GM12878 (cell line): ENCODE measurements around the gene JAML. TPM values are rescaled to one million over a fixed set of nuclear protein-coding genes. Genes with fewer than 3 reads are reported as not detected.
A peak's percentile ranks its signal among the peaks of the same experiment; 100 is the strongest.

ENCODE experiments used
- ASH2L ChIP-seq: fragments of 300-600, 200-600 bp; sonication (generic); IDR thresholded peaks from 2 replicates; pipeline ENCODE4 v1.6.1; 2017; ENCODE audit warnings: low read depth, mild to moderate bottlenecking, borderline replicate concordance
- BHLHE40 ChIP-seq, 2 experiments: fragments of 450-650 bp in 1 of 2; IDR thresholded peaks; 2 replicates each; pipeline ENCODE4 v1.6.1; 2011 to 2017; ENCODE audit warnings: low read depth in 2 of 2, borderline replicate concordance in 1 of 2, improper control_type of control experiment in 1 of 2, low read length in 1 of 2, mild to moderate bottlenecking in 1 of 2
- CBFB ChIP-seq: IDR thresholded peaks from 2 replicates; pipeline ENCODE4 v1.6.1; 2016; ENCODE audit warnings: antibody characterized with exemption, low read depth
- CBX5 ChIP-seq: sonication (generic); IDR thresholded peaks from 2 replicates; pipeline ENCODE4 v1.6.1; 2016; ENCODE audit warnings: low read depth, moderate library complexity, mild to moderate bottlenecking, inconsistent platforms
- CREB1 ChIP-seq: IDR thresholded peaks from 2 replicates; pipeline ENCODE4 v1.6.1; 2012; ENCODE audit warnings: low read depth, mild to moderate bottlenecking, inconsistent platforms
- LARP7 ChIP-seq: fragments of 450-650 bp; IDR thresholded peaks from 2 replicates; pipeline ENCODE4 v1.6.1; 2017; ENCODE audit warnings: mild to moderate bottlenecking
- MTA3 ChIP-seq: IDR thresholded peaks from 2 replicates; pipeline ENCODE4 v1.6.1; 2012; ENCODE audit warnings: low read length, inconsistent platforms, borderline replicate concordance
- PAX5 ChIP-seq: IDR thresholded peaks from 2 replicates; pipeline ENCODE4 v1.6.1; 2011; ENCODE audit warnings: low read depth, low read length, borderline replicate concordance
- SP1 ChIP-seq: IDR thresholded peaks from one replicate; pipeline ENCODE4 v1.6.1; 2011; ENCODE audit warnings: low read depth, low read length
- SREBF2 ChIP-seq: IDR thresholded peaks from 2 replicates; pipeline ENCODE4 v1.6.1; 2012; ENCODE audit warnings: mild to moderate bottlenecking, low read length
- TARDBP ChIP-seq: IDR thresholded peaks from 2 replicates; pipeline ENCODE4 v1.6.1; 2016; ENCODE audit warnings: borderline replicate concordance
- TCF7 ChIP-seq: IDR thresholded peaks from 2 replicates; pipeline ENCODE4 v1.6.1; 2014; ENCODE audit warnings: antibody characterized with exemption, borderline replicate concordance
- ZBED1 ChIP-seq: IDR thresholded peaks from 2 replicates; pipeline ENCODE4 v1.6.1; 2016; ENCODE audit warnings: borderline replicate concordance
- ZNF207 ChIP-seq: fragments of 450-650 bp; IDR thresholded peaks from 2 replicates; pipeline ENCODE4 v1.6.1; 2014; ENCODE audit warnings: antibody characterized with exemption, mild to moderate bottlenecking, borderline replicate concordance
- ZNF622 ChIP-seq: fragments of 450-650 bp; IDR thresholded peaks from 2 replicates; pipeline ENCODE4 v1.6.1; 2017; ENCODE audit warnings: mild to moderate bottlenecking, inconsistent platforms
- polyA plus RNA-seq, 11 experiments: library from polyadenylated mRNA; depleted of rRNA in 4 of 11; unstranded in 6 of 11; stranded (reverse) in 5 of 11; fragments of >200 nt; fragmentation: Nextera tagmentation in 4 of 11; fragmentation: Illumina TruSeq in 1 of 11; extraction: Ambion mirVana in 4 of 11; extraction: Trizol in 1 of 11; gene quantifications; 1 replicate in 1 of 11; 2 replicates in 10 of 11; pipeline versions ENCODE4 v1.2.1 to v1.2.3, GENCODE V29; 2011 to 2016; ENCODE audit warnings: inconsistent platforms in 2 of 11, missing spikeins in 2 of 11, low read depth in 1 of 11
- total RNA-seq, 4 experiments: library from RNA; depleted of rRNA in 3 of 4; stranded (reverse); fragments of >200 nt in 3 of 4; fragmentation: Illumina TruSeq in 1 of 4; extraction: Trizol in 1 of 4; gene quantifications; 2 replicates each; pipeline versions ENCODE4 v1.2.1 to v1.2.3, GENCODE V29; 2013 to 2021
- TF ChIP-seq, protein P1 (sequence below): fragments of 450-650 bp; IDR thresholded peaks from 2 replicates; pipeline ENCODE4 v1.6.1; 2018; ENCODE audit warnings: borderline replicate concordance, mild to moderate bottlenecking; ENCODE audit not compliant: partially characterized antibody
- TF ChIP-seq, protein P2 (sequence below): fragments of 450-650 bp; IDR thresholded peaks from 2 replicates; pipeline ENCODE4 v1.6.1; 2016; ENCODE audit warnings: mild to moderate bottlenecking
- TF ChIP-seq, protein P3 (sequence below): IDR thresholded peaks from 2 replicates; pipeline ENCODE4 v1.6.1; 2012; ENCODE audit warnings: low read depth, low read length, improper control_type of control experiment
- TF ChIP-seq, protein P4 (sequence below): IDR thresholded peaks from 2 replicates; pipeline ENCODE4 v1.6.1; 2012; ENCODE audit warnings: mild to moderate bottlenecking, low read depth, low read length
- TF ChIP-seq, protein P5 (sequence below): fragments of 450-650 bp; IDR thresholded peaks from 2 replicates; pipeline ENCODE4 v1.6.1; 2017; ENCODE audit warnings: mild to moderate bottlenecking, low read depth, inconsistent platforms; ENCODE audit not compliant: poor library complexity, severe bottlenecking

The JAML gene
- total and polyA plus RNA-seq, 10 of the 15 experiments (the other 5 are each of a cell fraction or from before 2014, with no cell fraction given), result 0.60 to 8.1 (median 3.5) TPM

DNA sequence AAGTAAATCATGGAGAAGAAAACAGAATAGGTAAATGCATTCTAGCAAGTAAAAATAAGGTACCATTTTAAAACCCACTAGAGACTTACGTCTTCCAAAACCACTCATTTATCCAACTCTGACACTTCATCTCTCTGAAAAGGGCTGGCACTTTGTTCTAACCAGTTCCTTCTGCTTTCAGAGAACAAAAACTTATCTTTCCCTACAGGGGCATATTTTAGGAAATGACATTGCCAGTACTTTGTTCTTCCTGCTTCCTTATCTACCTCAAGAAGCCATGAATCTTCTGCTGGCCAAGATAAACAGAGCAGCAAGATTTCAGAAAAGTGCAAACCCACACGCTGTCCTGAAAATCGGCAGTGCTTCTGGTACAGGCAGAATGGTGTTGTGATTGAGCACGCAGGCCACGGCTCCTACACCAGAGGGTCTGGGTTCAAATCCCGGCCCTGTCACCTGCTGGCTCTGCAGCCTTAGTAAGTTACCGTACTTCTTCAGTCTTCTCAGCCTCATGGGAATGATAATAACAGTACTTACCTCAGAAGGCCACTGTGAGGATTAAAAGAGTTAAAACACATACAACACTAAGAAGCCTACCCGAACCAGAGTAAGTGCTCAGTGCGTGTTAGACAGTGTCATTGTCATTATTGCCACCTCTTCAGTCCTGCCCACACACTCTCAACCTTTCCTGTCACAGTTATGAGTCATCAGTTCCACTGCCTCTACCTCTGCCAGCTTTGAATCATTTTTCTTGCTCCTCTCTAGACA is 16.4 kb upstream of the JAML start (continued):
- TF ChIP-seq CBFB (no peak), CREB1 (peak; percentile 55; the same call in 1 of the 2 replicates), BHLHE40 (IDR thresholded peaks at IDR 0.05; ENCODE audit: borderline replicate concordance in 1 of 2, low read depth in 2 of 2, low read length in 1 of 2) (peak; percentile 49 to 65; a peak in 3 of 4 replicates), ZNF207 (no peak), LARP7 (0 out of 2 replicates have a peak, but pooled peaks have one; percentile 45), MTA3 (no peak), TARDBP (no peak), SREBF2 (no peak), CBX5 (no peak), ZNF622 (no peak), ASH2L (no peak), PAX5 (peak; percentile 74; the same call in 1 of the 2 replicates), TCF7 (no peak), SP1 (peak; percentile 10), ZBED1 (peak; percentile 76; the same call in 1 of the 2 replicates)
- TF ChIP-seq, protein P1, sequence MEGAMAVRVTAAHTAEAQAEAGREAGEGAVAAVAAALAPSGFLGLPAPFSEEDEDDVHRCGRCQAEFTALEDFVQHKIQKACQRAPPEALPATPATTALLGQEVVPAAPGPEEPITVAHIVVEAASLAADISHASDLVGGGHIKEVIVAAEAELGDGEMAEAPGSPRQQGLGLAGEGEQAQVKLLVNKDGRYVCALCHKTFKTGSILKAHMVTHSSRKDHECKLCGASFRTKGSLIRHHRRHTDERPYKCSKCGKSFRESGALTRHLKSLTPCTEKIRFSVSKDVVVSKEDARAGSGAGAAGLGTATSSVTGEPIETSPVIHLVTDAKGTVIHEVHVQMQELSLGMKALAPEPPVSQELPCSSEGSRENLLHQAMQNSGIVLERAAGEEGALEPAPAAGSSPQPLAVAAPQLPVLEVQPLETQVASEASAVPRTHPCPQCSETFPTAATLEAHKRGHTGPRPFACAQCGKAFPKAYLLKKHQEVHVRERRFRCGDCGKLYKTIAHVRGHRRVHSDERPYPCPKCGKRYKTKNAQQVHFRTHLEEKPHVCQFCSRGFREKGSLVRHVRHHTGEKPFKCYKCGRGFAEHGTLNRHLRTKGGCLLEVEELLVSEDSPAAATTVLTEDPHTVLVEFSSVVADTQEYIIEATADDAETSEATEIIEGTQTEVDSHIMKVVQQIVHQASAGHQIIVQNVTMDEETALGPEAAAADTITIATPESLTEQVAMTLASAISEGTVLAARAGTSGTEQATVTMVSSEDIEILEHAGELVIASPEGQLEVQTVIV, result no peak
- TF ChIP-seq, protein P2, sequence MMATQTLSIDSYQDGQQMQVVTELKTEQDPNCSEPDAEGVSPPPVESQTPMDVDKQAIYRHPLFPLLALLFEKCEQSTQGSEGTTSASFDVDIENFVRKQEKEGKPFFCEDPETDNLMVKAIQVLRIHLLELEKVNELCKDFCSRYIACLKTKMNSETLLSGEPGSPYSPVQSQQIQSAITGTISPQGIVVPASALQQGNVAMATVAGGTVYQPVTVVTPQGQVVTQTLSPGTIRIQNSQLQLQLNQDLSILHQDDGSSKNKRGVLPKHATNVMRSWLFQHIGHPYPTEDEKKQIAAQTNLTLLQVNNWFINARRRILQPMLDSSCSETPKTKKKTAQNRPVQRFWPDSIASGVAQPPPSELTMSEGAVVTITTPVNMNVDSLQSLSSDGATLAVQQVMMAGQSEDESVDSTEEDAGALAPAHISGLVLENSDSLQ, result peak; percentile 57
- TF ChIP-seq, protein P3, sequence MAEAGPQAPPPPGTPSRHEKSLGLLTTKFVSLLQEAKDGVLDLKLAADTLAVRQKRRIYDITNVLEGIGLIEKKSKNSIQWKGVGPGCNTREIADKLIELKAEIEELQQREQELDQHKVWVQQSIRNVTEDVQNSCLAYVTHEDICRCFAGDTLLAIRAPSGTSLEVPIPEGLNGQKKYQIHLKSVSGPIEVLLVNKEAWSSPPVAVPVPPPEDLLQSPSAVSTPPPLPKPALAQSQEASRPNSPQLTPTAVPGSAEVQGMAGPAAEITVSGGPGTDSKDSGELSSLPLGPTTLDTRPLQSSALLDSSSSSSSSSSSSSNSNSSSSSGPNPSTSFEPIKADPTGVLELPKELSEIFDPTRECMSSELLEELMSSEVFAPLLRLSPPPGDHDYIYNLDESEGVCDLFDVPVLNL, result no peak
- TF ChIP-seq, protein P4, sequence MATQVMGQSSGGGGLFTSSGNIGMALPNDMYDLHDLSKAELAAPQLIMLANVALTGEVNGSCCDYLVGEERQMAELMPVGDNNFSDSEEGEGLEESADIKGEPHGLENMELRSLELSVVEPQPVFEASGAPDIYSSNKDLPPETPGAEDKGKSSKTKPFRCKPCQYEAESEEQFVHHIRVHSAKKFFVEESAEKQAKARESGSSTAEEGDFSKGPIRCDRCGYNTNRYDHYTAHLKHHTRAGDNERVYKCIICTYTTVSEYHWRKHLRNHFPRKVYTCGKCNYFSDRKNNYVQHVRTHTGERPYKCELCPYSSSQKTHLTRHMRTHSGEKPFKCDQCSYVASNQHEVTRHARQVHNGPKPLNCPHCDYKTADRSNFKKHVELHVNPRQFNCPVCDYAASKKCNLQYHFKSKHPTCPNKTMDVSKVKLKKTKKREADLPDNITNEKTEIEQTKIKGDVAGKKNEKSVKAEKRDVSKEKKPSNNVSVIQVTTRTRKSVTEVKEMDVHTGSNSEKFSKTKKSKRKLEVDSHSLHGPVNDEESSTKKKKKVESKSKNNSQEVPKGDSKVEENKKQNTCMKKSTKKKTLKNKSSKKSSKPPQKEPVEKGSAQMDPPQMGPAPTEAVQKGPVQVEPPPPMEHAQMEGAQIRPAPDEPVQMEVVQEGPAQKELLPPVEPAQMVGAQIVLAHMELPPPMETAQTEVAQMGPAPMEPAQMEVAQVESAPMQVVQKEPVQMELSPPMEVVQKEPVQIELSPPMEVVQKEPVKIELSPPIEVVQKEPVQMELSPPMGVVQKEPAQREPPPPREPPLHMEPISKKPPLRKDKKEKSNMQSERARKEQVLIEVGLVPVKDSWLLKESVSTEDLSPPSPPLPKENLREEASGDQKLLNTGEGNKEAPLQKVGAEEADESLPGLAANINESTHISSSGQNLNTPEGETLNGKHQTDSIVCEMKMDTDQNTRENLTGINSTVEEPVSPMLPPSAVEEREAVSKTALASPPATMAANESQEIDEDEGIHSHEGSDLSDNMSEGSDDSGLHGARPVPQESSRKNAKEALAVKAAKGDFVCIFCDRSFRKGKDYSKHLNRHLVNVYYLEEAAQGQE, result no peak
- TF ChIP-seq, protein P5, sequence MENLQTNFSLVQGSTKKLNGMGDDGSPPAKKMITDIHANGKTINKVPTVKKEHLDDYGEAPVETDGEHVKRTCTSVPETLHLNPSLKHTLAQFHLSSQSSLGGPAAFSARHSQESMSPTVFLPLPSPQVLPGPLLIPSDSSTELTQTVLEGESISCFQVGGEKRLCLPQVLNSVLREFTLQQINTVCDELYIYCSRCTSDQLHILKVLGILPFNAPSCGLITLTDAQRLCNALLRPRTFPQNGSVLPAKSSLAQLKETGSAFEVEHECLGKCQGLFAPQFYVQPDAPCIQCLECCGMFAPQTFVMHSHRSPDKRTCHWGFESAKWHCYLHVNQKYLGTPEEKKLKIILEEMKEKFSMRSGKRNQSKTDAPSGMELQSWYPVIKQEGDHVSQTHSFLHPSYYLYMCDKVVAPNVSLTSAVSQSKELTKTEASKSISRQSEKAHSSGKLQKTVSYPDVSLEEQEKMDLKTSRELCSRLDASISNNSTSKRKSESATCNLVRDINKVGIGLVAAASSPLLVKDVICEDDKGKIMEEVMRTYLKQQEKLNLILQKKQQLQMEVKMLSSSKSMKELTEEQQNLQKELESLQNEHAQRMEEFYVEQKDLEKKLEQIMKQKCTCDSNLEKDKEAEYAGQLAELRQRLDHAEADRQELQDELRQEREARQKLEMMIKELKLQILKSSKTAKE, result peak; percentile 70
